Mucosa of descending colon (tissue), 3 donors: ENCODE data around the gene SAFB2. TPM values are rescaled to one million over a fixed set of nuclear protein-coding genes. Genes with fewer than 3 reads are reported as not detected.

Source experiments
- ATAC-seq: fragments of 200-7000 bp; cut with Tn5 transposase; one replicate; pipeline ENCODE4 v1.9.1; 2020; ENCODE audit warnings: mild to moderate bottlenecking, moderate library complexity
- DNase-seq, 3 donors: peaks; one replicate each; pipeline ENCODE4 v3.0.0-alpha.2; 2020
- H3K36me3 ChIP-seq: fragments of 200-600 bp; one replicate; pipeline ENCODE4 v1.8.0; 2021; ENCODE audit warnings: low read depth, mild to moderate bottlenecking
- H3K4me1 ChIP-seq: fragments of 200-600 bp; one replicate; pipeline ENCODE4 v1.8.0; 2021; ENCODE audit warnings: low read depth, mild to moderate bottlenecking
- H3K4me3 ChIP-seq: fragments of 200-600 bp; one replicate; pipeline ENCODE4 v1.8.0; 2021; ENCODE audit warnings: mild to moderate bottlenecking
- H3K9me3 ChIP-seq: fragments of 200-600 bp; one replicate; pipeline ENCODE4 v1.8.0; 2021; ENCODE audit warnings: mild to moderate bottlenecking
- intact Hi-C, 2 donors: fragments of 100-400 bp; cut with DNase I in 1 of 2; cut with micrococcal nuclease in 1 of 2; formaldehyde crosslinking; loops; one replicate each; pipeline versions ENCODE4 v1.11.0 to v1.11.1; 2022; cut with DNase I, micrococcal nuclease
- total RNA-seq, 3 donors: library from RNA; stranded (reverse); fragmentation: NEBNext Ultra II Directional in 2 of 3; extraction: Animal tissue kit (Norgen Biotek cat#: 25700) in 2 of 3; gene quantifications; one replicate each; pipeline versions ENCODE4 v1.2.1 to v1.2.4, GENCODE V29; 2021 to 2023
- TF ChIP-seq, protein P1 (sequence below): fragments of 200-600 bp; IDR thresholded peaks from one replicate; pipeline ENCODE4 v1.8.0; 2022; ENCODE audit warnings: antibody characterized with exemption, mild to moderate bottlenecking
- donor health status: DM: no; HTN: no; CAD: no; lungs with moderate emphysema.
- donor health status: DM: no; HTN: no; CAD: no.
- donor health status: DM: no; HTN: yes; CAD: no.

The SAFB2 gene
- total RNA-seq, 3 donors from 2014 or later: 66.7 to 122 (median 102) TPM

- intact Hi-C loops: no loop called here
- Histone ChIP-seq H3K4me3 (peak overlapping the region; percentile 99), H3K36me3 (peaks cover 8% of the 10 kb centered on the region), H3K4me1 (peaks cover 50% of the 10 kb centered on the region), H3K9me3 (no peaks in the 10 kb centered on the region)
- TF ChIP-seq, protein P1, sequence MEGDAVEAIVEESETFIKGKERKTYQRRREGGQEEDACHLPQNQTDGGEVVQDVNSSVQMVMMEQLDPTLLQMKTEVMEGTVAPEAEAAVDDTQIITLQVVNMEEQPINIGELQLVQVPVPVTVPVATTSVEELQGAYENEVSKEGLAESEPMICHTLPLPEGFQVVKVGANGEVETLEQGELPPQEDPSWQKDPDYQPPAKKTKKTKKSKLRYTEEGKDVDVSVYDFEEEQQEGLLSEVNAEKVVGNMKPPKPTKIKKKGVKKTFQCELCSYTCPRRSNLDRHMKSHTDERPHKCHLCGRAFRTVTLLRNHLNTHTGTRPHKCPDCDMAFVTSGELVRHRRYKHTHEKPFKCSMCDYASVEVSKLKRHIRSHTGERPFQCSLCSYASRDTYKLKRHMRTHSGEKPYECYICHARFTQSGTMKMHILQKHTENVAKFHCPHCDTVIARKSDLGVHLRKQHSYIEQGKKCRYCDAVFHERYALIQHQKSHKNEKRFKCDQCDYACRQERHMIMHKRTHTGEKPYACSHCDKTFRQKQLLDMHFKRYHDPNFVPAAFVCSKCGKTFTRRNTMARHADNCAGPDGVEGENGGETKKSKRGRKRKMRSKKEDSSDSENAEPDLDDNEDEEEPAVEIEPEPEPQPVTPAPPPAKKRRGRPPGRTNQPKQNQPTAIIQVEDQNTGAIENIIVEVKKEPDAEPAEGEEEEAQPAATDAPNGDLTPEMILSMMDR: no peak
- ATAC-seq (peak; percentile 7), DNase-seq (peak in 1 of 3 donors; percentile 23)
These were observed 931 bp upstream of the SAFB2 start for GRCh38 chr19:5623397-5624017.

DNA sequence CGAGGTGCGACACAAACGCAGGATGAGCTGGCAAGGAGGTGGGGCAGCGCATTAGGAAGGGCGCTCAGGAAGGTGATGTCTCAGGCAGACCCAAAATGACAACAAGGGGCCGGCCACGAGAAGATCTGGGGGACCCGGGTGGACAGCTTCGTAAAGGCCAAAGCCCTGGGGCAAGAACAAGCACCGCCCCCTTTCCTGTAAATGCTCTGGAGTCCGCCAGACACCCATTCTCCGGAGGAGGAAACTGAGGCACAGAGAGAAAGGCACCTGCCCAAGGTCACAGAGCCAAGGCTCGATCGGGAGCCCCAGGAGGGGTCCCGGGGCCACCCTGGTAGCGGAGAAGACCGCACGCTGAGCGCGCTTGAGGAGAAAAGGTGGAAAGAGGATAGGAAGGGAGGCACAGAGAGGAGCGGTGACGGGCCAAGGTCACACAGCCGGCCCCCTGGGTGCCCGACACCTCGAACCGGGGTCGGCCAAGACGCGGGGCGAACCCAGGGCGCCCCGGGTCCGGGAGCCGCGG lies 571 bp downstream of the SAFB2 start:
- Histone ChIP-seq H3K4me3 (peak overlapping the region; percentile 99), H3K9me3 (no peaks in the 10 kb centered on the region), H3K36me3 (peaks cover under 1% of the 10 kb centered on the region), H3K4me1 (peaks cover 42% of the 10 kb centered on the region)
- ATAC-seq (no peak), DNase-seq (peak; percentile 53 to 64 (median 64))
- intact Hi-C loops: no loop called here
- TF ChIP-seq, protein P1: no peak

GRCh38 chr19:5621311-5621944 lies 1.1 kb downstream of the SAFB2 start:
- Histone ChIP-seq H3K9me3 (no peaks in the 10 kb centered on the region), H3K4me1 (peaks cover 41% of the 10 kb centered on the region), H3K36me3 (no peaks in the 10 kb centered on the region), H3K4me3 (peak overlapping the region; percentile 99)
- intact Hi-C loops: no loop called here
- peak in 2 of 3 donors; percentile 22 to 56 for DNase-seq
- ATAC-seq: no peak
- TF ChIP-seq, protein P1: no peak

- intact Hi-C loops: no loop called here
- Histone ChIP-seq H3K4me1 (peaks cover 26% of the 10 kb centered on the region), H3K9me3 (no peaks in the 10 kb centered on the region), H3K4me3 (no peak overlapping the region), H3K36me3 (no peaks in the 10 kb centered on the region)
- DNase-seq (no peak), ATAC-seq (no peak)
- TF ChIP-seq, protein P1: no peak
These were observed 2.6 kb downstream of the SAFB2 start for GRCh38 chr19:5619946-5620345.

DNA sequence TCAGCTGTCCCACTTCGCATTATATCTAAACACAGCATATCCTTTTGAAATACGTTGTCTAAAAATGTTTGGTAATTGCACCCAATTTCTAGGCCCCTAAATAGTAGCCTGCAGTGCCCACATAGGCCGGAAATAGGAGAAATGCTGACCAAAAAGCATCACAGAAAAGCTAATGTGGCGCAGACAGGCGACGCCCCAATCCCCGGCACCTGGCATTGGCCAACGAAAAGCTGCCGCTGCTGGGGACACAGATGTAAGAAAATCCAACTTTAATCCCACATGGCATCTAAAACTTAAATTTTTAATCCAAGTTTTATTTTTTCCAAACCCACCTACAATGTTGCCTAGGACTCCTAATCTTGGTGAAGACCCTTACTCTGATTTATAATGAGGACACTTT lies 4.0 kb downstream of the SAFB2 start:
- TF ChIP-seq, protein P1: no peak
- H3K4me3 ChIP-seq: no peak overlapping the region
- no peaks in the 10 kb centered on the region for H3K9me3 ChIP-seq
- H3K36me3 ChIP-seq: peaks cover under 1% of the 10 kb centered on the region
- intact Hi-C loops: no loop called here
- DNase-seq: no peak
- ATAC-seq: no peak
- peaks cover 19% of the 10 kb centered on the region for H3K4me1 ChIP-seq
